Activated naive CD8-positive, alpha-beta T cell treated with anti-CD3 and anti-CD28 coated beads for 36 hours (primary cell): Measurements from ENCODE around the gene MCHR1. TPM values are rescaled to one million over a fixed set of nuclear protein-coding genes. Genes with fewer than 3 reads are reported as not detected.
"Not testable (repeated sequence)": the region's sequence is repeated elsewhere in the genome, so short reads cannot be mapped to it uniquely, and the experiment has no call there.

Source experiments
- DNase-seq: peaks from one replicate; pipeline ENCODE4 v3.0.0; 2021
- H3K27ac Mint-ChIP-seq: one replicate; pipeline ENCODE4 v1.8.0; 2022; ENCODE audit warnings: mild to moderate bottlenecking, moderate library complexity, mixed read lengths
- H3K27me3 Mint-ChIP-seq: one replicate; pipeline ENCODE4 v1.8.0; 2022; ENCODE audit warnings: mild to moderate bottlenecking, mixed read lengths
- H3K36me3 Mint-ChIP-seq: one replicate; pipeline ENCODE4 v1.8.0; 2021; ENCODE audit warnings: mild to moderate bottlenecking, mixed read lengths
- H3K4me1 Mint-ChIP-seq: one replicate; pipeline ENCODE4 v1.8.0; 2021; ENCODE audit warnings: mixed read lengths
- H3K4me3 Mint-ChIP-seq: one replicate; pipeline ENCODE4 v1.8.0; 2022; ENCODE audit warnings: mild to moderate bottlenecking, moderate library complexity, mixed read lengths
- H3K9me3 Mint-ChIP-seq: one replicate; pipeline ENCODE4 v1.8.0; 2022; ENCODE audit warnings: mixed read lengths
- total RNA-seq, 2 experiments: library from RNA; stranded (reverse); gene quantifications; one replicate each; pipeline ENCODE4 v1.2.3, GENCODE V29; 2021

The MCHR1 gene
- total RNA-seq, 2 experiments from 2014 or later, result not detected

GRCh38 chr22:40671796-40672360, 7.4 kb upstream of the MCHR1 start:
- DNase-seq, result no peak
- peaks cover 5% of the 10 kb centered on the region for H3K9me3 Mint-ChIP-seq
- no peaks in the 10 kb centered on the region for H3K27me3 Mint-ChIP-seq
- no peak overlapping the region for H3K27ac Mint-ChIP-seq
- no peak overlapping the region for H3K4me3 Mint-ChIP-seq
- H3K36me3 Mint-ChIP-seq, result no peaks in the 10 kb centered on the region
- peaks cover 19% of the 10 kb centered on the region for H3K4me1 Mint-ChIP-seq

- Mint-ChIP-seq H3K4me1 (peaks cover 17% of the 10 kb centered on the region), H3K36me3 (no peaks in the 10 kb centered on the region), H3K27me3 (no peaks in the 10 kb centered on the region), H3K27ac (no peak overlapping the region), H3K4me3 (no peak overlapping the region), H3K9me3 (peaks cover 5% of the 10 kb centered on the region)
- DNase-seq, result no peak
These were observed 6.3 kb upstream of the MCHR1 start for GRCh38 chr22:40673017-40673416.

- H3K9me3 Mint-ChIP-seq, result no peaks in the 10 kb centered on the region
- no peak overlapping the region for H3K4me3 Mint-ChIP-seq
- no peak overlapping the region for H3K27ac Mint-ChIP-seq
- no peaks in the 10 kb centered on the region for H3K36me3 Mint-ChIP-seq
- no peak for DNase-seq
- peaks cover 6% of the 10 kb centered on the region for H3K4me1 Mint-ChIP-seq
- H3K27me3 Mint-ChIP-seq, result peaks cover 3% of the 10 kb centered on the region
These were observed 5.0 kb upstream of the MCHR1 start for GRCh38 chr22:40674274-40674673.

GRCh38 chr22:40676166-40676565, 3.1 kb upstream of the MCHR1 start:
- not testable (repeated sequence) for H3K27ac Mint-ChIP-seq, H3K9me3 Mint-ChIP-seq, H3K4me3 Mint-ChIP-seq, H3K36me3 Mint-ChIP-seq, H3K4me1 Mint-ChIP-seq, DNase-seq
- H3K27me3 Mint-ChIP-seq, result peaks cover 15% of the 10 kb centered on the region

- no peak for DNase-seq
- H3K4me3 Mint-ChIP-seq, result peak overlapping the region; percentile 10
- no peaks in the 10 kb centered on the region for H3K9me3 Mint-ChIP-seq
- H3K4me1 Mint-ChIP-seq, result peaks cover 2% of the 10 kb centered on the region
- H3K27ac Mint-ChIP-seq, result no peak overlapping the region
- no peaks in the 10 kb centered on the region for H3K36me3 Mint-ChIP-seq
- H3K27me3 Mint-ChIP-seq, result peaks cover 15% of the 10 kb centered on the region
These were observed 2.6 kb upstream of the MCHR1 start for GRCh38 chr22:40676644-40677043.

GRCh38 chr22:40678493-40679248, 613 bp upstream of the MCHR1 start:
- Mint-ChIP-seq H3K4me1 (peaks cover 15% of the 10 kb centered on the region), H3K4me3 (no peak overlapping the region), H3K36me3 (no peaks in the 10 kb centered on the region), H3K27me3 (peaks cover 15% of the 10 kb centered on the region), H3K9me3 (no peaks in the 10 kb centered on the region), H3K27ac (no peak overlapping the region)
- no peak for DNase-seq

- no peak for DNase-seq
- Mint-ChIP-seq H3K9me3 (no peaks in the 10 kb centered on the region), H3K4me3 (no peak overlapping the region), H3K27ac (no peak overlapping the region), H3K4me1 (peaks cover 15% of the 10 kb centered on the region), H3K27me3 (peaks cover 15% of the 10 kb centered on the region), H3K36me3 (no peaks in the 10 kb centered on the region)
These were observed 907 bp downstream of the MCHR1 start for GRCh38 chr22:40679964-40680818.

GRCh38 chr22:40680819-40681183, 1.5 kb downstream of the MCHR1 start:
- H3K27me3 Mint-ChIP-seq, result peaks cover 15% of the 10 kb centered on the region
- no peak for DNase-seq
- no peaks in the 10 kb centered on the region for H3K36me3 Mint-ChIP-seq
- H3K9me3 Mint-ChIP-seq, result no peaks in the 10 kb centered on the region
- H3K4me1 Mint-ChIP-seq, result peaks cover 15% of the 10 kb centered on the region
- H3K4me3 Mint-ChIP-seq, result no peak overlapping the region
- no peak overlapping the region for H3K27ac Mint-ChIP-seq

GRCh38 chr22:40681451-40681850, 2.2 kb downstream of the MCHR1 start:
- no peak for DNase-seq
- no peaks in the 10 kb centered on the region for H3K9me3 Mint-ChIP-seq
- peaks cover 15% of the 10 kb centered on the region for H3K27me3 Mint-ChIP-seq

GRCh38 chr22:40684728-40685127, 5.4 kb downstream of the MCHR1 start:
- no peaks in the 10 kb centered on the region for H3K36me3 Mint-ChIP-seq
- DNase-seq, result no peak
- no peaks in the 10 kb centered on the region for H3K9me3 Mint-ChIP-seq
- no peak overlapping the region for H3K27ac Mint-ChIP-seq
- peaks cover 7% of the 10 kb centered on the region for H3K27me3 Mint-ChIP-seq
- peak overlapping the region; percentile 57 for H3K4me3 Mint-ChIP-seq
- H3K4me1 Mint-ChIP-seq, result peaks cover 13% of the 10 kb centered on the region

More at GRCh38 chr22:40681451-40681850, 2.2 kb downstream of the MCHR1 start:
- Mint-ChIP-seq H3K4me1 (peaks cover 15% of the 10 kb centered on the region), H3K4me3 (no peak overlapping the region), H3K36me3 (no peaks in the 10 kb centered on the region), H3K27ac (no peak overlapping the region)

GRCh38 chr22:40685406-40685805, 6.1 kb downstream of the MCHR1 start:
- H3K27me3 Mint-ChIP-seq, result peaks cover under 1% of the 10 kb centered on the region

GRCh38 chr22:40687706-40688105, 8.4 kb downstream of the MCHR1 start:
- Mint-ChIP-seq H3K4me3 (no peak overlapping the region), H3K9me3 (no peaks in the 10 kb centered on the region), H3K27me3 (no peaks in the 10 kb centered on the region), H3K36me3 (no peaks in the 10 kb centered on the region), H3K4me1 (peaks cover 6% of the 10 kb centered on the region), H3K27ac (no peak overlapping the region)
- DNase-seq, result no peak

More at GRCh38 chr22:40685406-40685805, 6.1 kb downstream of the MCHR1 start:
- no peak overlapping the region for H3K27ac Mint-ChIP-seq
- no peak for DNase-seq
- H3K4me1 Mint-ChIP-seq, result peaks cover 13% of the 10 kb centered on the region
- no peaks in the 10 kb centered on the region for H3K36me3 Mint-ChIP-seq
- H3K4me3 Mint-ChIP-seq, result peak overlapping the region; percentile 57
- no peaks in the 10 kb centered on the region for H3K9me3 Mint-ChIP-seq

GRCh38 chr22:40690370-40690769, 11.1 kb downstream of the MCHR1 start:
- Mint-ChIP-seq H3K27me3 (no peaks in the 10 kb centered on the region), H3K36me3 (no peaks in the 10 kb centered on the region), H3K4me3 (no peak overlapping the region), H3K27ac (no peak overlapping the region), H3K9me3 (no peaks in the 10 kb centered on the region), H3K4me1 (no peaks in the 10 kb centered on the region)
- no peak for DNase-seq

- Mint-ChIP-seq H3K4me1 (no peaks in the 10 kb centered on the region), H3K27ac (no peak overlapping the region), H3K36me3 (no peaks in the 10 kb centered on the region), H3K27me3 (no peaks in the 10 kb centered on the region), H3K4me3 (no peak overlapping the region), H3K9me3 (no peaks in the 10 kb centered on the region)
- DNase-seq, result no peak
These were observed 12.2 kb downstream of the MCHR1 start for GRCh38 chr22:40691532-40691931.

- H3K4me1 Mint-ChIP-seq, result no peaks in the 10 kb centered on the region
- no peaks in the 10 kb centered on the region for H3K9me3 Mint-ChIP-seq
- DNase-seq, result no peak
- no peaks in the 10 kb centered on the region for H3K36me3 Mint-ChIP-seq
- H3K27me3 Mint-ChIP-seq, result no peaks in the 10 kb centered on the region
- H3K4me3 Mint-ChIP-seq, result no peak overlapping the region
- H3K27ac Mint-ChIP-seq, result no peak overlapping the region
These were observed 15.1 kb downstream of the MCHR1 start for GRCh38 chr22:40694411-40694810.
